Measurements from ENCODE around the gene IGFL1. TPM values are rescaled to one million over a fixed set of nuclear protein-coding genes. Genes with fewer than 3 reads are reported as not detected.

IGFL1 gene
- total and polyA plus RNA-seq, 2 of the 4 experiments (the other 2 are of a cell fraction) = not detected

DNA sequence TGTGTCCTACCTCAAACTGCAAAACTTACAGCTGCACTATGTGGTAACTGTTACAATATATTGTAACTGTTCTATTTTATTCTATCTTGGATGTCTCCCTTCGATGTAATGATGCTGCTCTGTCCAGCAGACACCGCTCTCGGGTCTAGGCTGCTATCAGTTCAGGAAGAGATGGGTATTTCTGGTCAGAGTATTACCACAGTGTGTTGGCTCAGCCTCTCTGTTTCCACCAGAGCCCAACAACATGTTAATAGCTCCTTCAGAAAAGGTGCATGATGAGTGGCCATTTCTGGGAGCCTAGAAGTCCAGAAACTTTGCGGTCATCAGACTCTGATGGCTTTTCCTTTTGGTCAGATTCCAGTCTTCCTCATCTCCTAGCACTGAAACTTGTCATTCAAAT is 35.9 kb upstream of the IGFL1 start:
- in situ Hi-C loops (cut with MboI; ENCODE audit: low sequenced_read_pairs) (no loop called here), dilution Hi-C loops (cut with HindIII; ENCODE audit: low sequenced_read_pairs, unreplicated experiment) (no loop called here), intact Hi-C loops (cut with micrococcal nuclease) (no loop called here)
- no peak overlapping the region for H2BK20ac ChIP-seq (ENCODE audit: low read depth, low read length)
- no peak overlapping the region for H3K9ac ChIP-seq (ENCODE audit: low read depth, low read length)
- no peak overlapping the region for H3K4me3 ChIP-seq (ENCODE audit: insufficient read depth, low read depth, low read length)
- H3K4me1 ChIP-seq (ENCODE audit: control insufficient read depth, insufficient read depth, low read length) = no peaks in the 10 kb centered on the region; the same call in 1 of the 2 replicates
- BruUV-seq (replicated peaks) = no TSS peak
- TF ChIP-seq USF2 (IDR thresholded peaks at IDR 0.05; ENCODE audit: low read depth, low read length) (no peak), BHLHE40 (IDR thresholded peaks at IDR 0.05; ENCODE audit: low read depth, low read length) (no peak), SMC3 (IDR thresholded peaks at IDR 0.05; ENCODE audit: low read depth, low read length) (no peak), MAZ (IDR thresholded peaks at IDR 0.05; ENCODE audit: borderline replicate concordance, low read depth, low read length) (no peak), CEBPB (IDR thresholded peaks at IDR 0.05; ENCODE audit: low read depth, low read length) (no peak), MXI1 (IDR thresholded peaks at IDR 0.05; ENCODE audit: borderline replicate concordance, low read depth, low read length) (no peak), MAFK (IDR thresholded peaks at IDR 0.05; ENCODE audit: low read depth, low read length) (no peak), CHD1 (IDR thresholded peaks at IDR 0.05; ENCODE audit: low read depth, low read length) (no peak)
- TF ChIP-seq, protein P1, sequence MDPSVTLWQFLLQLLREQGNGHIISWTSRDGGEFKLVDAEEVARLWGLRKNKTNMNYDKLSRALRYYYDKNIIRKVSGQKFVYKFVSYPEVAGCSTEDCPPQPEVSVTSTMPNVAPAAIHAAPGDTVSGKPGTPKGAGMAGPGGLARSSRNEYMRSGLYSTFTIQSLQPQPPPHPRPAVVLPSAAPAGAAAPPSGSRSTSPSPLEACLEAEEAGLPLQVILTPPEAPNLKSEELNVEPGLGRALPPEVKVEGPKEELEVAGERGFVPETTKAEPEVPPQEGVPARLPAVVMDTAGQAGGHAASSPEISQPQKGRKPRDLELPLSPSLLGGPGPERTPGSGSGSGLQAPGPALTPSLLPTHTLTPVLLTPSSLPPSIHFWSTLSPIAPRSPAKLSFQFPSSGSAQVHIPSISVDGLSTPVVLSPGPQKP (IDR thresholded peaks at IDR 0.05; ENCODE audit: borderline replicate concordance, low read depth, low read length) = no peak
- ATAC-seq (ENCODE audit: low read depth) = no peak
- no peaks in the 10 kb centered on the region for H3K9me3 ChIP-seq (ENCODE audit: control insufficient read depth, insufficient read depth, low read length)
- WGBS, 2 experiments (ENCODE audit: extremely low coverage in 2 of 2, insufficient read length in 1 of 2) = no CpG with 5 or more reads among the region's 4 CpGs
- no peak overlapping the region for H4K91ac ChIP-seq (ENCODE audit: insufficient read depth, low read depth, low read length)
- CTCF ChIA-PET = interaction anchor here (0.6 to 1.6 kb wide), 3 partner anchors 100 to 165 kb away, joined by 3 to 4 read pairs (median 3); no protein-coding TSS in a partner anchor
- no peak overlapping the region for H2BK15ac ChIP-seq (ENCODE audit: low read depth, low read length)
- H2AK5ac ChIP-seq (ENCODE audit: low read depth, low read length) = no peak overlapping the region
- no peak overlapping the region for H3K4me2 ChIP-seq (ENCODE audit: low read depth, low read length)
- no peaks in the 10 kb centered on the region for H3K79me1 ChIP-seq (ENCODE audit: low read depth in 1 of 2, low read length in 2 of 2)
- no peak overlapping the region for H2BK5ac ChIP-seq (ENCODE audit: low read depth, low read length, poor library complexity, severe bottlenecking)
- no peaks in the 10 kb centered on the region for H3K36me3 ChIP-seq (ENCODE audit: control insufficient read depth, insufficient read depth, low read length)
- H4K20me1 ChIP-seq (ENCODE audit: insufficient read depth, low read length) = 0 out of 2 replicates have a peak, but pooled peaks cover 4% of the 10 kb centered on the region
- no peak overlapping the region for H3K4ac ChIP-seq (ENCODE audit: low read depth, low read length)
- POLR2A ChIA-PET (ENCODE audit: unreplicated experiment) = no interaction called here
- H2AK9ac ChIP-seq (replicated peaks; ENCODE audit: low read depth, low read length, poor library complexity) = no peak overlapping the region
- H3K27ac ChIP-seq (ENCODE audit: insufficient read depth, low read length) = no peak overlapping the region
- H3K23ac ChIP-seq (ENCODE audit: low read depth, low read length) = no peak overlapping the region
- no peak overlapping the region for H2BK120ac ChIP-seq (ENCODE audit: low read depth, low read length)
- H3K14ac ChIP-seq (replicated peaks; ENCODE audit: low read depth, low read length) = no peak overlapping the region
- H3K18ac ChIP-seq (ENCODE audit: low read depth, low read length) = no peak overlapping the region
- no peak overlapping the region for H4K8ac ChIP-seq (ENCODE audit: low read depth in 2 of 2, low read length in 2 of 2)
- no peak overlapping the region for H2AFZ ChIP-seq (replicated peaks; ENCODE audit: low read length, poor library complexity)
- H3K27me3 ChIP-seq (ENCODE audit: control insufficient read depth, insufficient read depth, low read length) = peaks cover 62% of the 10 kb centered on the region
- no peak overlapping the region for H4K5ac ChIP-seq (ENCODE audit: low read depth, low read length)
- DNase-seq = no peak
- H3K56ac ChIP-seq (ENCODE audit: extremely low read depth, insufficient read depth, low read length) = no peak overlapping the region
- H3K9me1 ChIP-seq (ENCODE audit: insufficient read depth, low read length) = no peaks in the 10 kb centered on the region
